PFSK-1 (cell line): ENCODE measurements around the gene RALGAPB.

Experiments used
- POLR2AphosphoS5 ChIP-seq: IDR thresholded peaks from 2 replicates; pipeline ENCODE4 v1.6.1; 2012; ENCODE audit warnings: low read depth, mild to moderate bottlenecking, control low read depth, low read length, moderate library complexity
- SIN3A ChIP-seq: IDR thresholded peaks from 2 replicates; pipeline ENCODE4 v1.6.1; 2012; ENCODE audit warnings: mild to moderate bottlenecking, low read length, moderate library complexity, borderline replicate concordance; ENCODE audit not compliant: insufficient read depth
- TAF1 ChIP-seq: IDR thresholded peaks from 2 replicates; pipeline ENCODE4 v1.6.1; 2012; ENCODE audit warnings: low read length, control low read depth, borderline replicate concordance; ENCODE audit not compliant: insufficient read depth
- TF ChIP-seq, protein P1 (sequence below), 2 experiments: IDR thresholded peaks; 2 replicates each; pipeline versions ENCODE4 v1.6.1 to v1.8.0; 2011 to 2012; ENCODE audit warnings: low read depth in 2 of 2, low read length in 2 of 2, control low read depth in 1 of 2, inconsistent platforms in 1 of 2, mild to moderate bottlenecking in 1 of 2, moderate library complexity in 1 of 2; ENCODE audit not compliant: insufficient read depth in 1 of 2

DNA sequence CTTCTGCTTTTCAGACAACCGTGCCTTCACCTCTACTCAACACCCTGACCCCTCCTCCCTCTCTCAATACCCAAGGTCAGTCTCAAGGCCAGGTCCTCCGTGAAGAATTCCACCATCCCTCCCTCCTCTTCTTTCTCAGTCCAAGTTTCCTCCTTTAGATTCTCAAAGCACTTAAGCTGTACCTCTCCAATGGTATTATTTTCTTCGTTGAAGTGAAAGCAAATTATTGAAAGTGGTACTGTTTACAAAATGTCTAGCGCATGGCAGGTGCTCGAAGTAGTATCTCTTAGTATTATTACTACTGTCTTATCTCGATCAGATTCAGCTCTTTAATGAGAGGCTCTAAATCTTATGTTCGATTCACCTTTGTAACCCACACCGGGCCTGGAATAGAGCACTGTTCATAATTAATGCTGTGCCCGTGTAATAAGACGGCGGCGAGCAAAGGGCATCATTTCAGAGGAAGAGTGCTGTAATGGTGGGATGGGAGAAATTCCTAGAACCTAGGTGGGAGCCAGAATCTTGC is 593 bp upstream of the RALGAPB start:
- peak; percentile 4; the same call in 1 of the 2 replicates for TF ChIP-seq TAF1
- TF ChIP-seq, protein P1, sequence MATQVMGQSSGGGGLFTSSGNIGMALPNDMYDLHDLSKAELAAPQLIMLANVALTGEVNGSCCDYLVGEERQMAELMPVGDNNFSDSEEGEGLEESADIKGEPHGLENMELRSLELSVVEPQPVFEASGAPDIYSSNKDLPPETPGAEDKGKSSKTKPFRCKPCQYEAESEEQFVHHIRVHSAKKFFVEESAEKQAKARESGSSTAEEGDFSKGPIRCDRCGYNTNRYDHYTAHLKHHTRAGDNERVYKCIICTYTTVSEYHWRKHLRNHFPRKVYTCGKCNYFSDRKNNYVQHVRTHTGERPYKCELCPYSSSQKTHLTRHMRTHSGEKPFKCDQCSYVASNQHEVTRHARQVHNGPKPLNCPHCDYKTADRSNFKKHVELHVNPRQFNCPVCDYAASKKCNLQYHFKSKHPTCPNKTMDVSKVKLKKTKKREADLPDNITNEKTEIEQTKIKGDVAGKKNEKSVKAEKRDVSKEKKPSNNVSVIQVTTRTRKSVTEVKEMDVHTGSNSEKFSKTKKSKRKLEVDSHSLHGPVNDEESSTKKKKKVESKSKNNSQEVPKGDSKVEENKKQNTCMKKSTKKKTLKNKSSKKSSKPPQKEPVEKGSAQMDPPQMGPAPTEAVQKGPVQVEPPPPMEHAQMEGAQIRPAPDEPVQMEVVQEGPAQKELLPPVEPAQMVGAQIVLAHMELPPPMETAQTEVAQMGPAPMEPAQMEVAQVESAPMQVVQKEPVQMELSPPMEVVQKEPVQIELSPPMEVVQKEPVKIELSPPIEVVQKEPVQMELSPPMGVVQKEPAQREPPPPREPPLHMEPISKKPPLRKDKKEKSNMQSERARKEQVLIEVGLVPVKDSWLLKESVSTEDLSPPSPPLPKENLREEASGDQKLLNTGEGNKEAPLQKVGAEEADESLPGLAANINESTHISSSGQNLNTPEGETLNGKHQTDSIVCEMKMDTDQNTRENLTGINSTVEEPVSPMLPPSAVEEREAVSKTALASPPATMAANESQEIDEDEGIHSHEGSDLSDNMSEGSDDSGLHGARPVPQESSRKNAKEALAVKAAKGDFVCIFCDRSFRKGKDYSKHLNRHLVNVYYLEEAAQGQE (IDR thresholded peaks at IDR 0.05; ENCODE audit: insufficient read depth in 1 of 2, low read depth in 2 of 2, low read length in 2 of 2): no peak
- no peak for TF ChIP-seq POLR2AphosphoS5
- no peak for TF ChIP-seq SIN3A
